ENCODE measurements around the gene TNFRSF14. TPM values are rescaled to one million over a fixed set of nuclear protein-coding genes. Genes with fewer than 3 reads are reported as not detected.

TNFRSF14 gene
- total RNA-seq, 2 donors from 2014 or later = 9.2 to 14.5 TPM

- Histone ChIP-seq H3K36me3 (peaks cover 81% of the 10 kb centered on the region), H3K9me3 (no peaks in the 10 kb centered on the region), H3K4me1 (peaks cover 0 to 5% of the 10 kb centered on the region in 2 donors), H3K27ac (no peak overlapping the region), H3K4me3 (no peak overlapping the region), H3K27me3 (no peaks in the 10 kb centered on the region)
- DNase-seq (ENCODE audit: low spot score) = no peak
- TF ChIP-seq CTCF (IDR thresholded peaks at IDR 0.05) = no peak
Observed at GRCh38 chr1:2510366-2511155, 45.6 kb upstream of the TNFRSF14 start.

- DNase-seq (ENCODE audit: low spot score) = no peak
- no peaks in the 10 kb centered on the region for H3K9me3 ChIP-seq
- H3K27ac ChIP-seq = no peak overlapping the region
- H3K36me3 ChIP-seq = peaks cover 99% of the 10 kb centered on the region
- no peak for TF ChIP-seq CTCF (IDR thresholded peaks at IDR 0.05)
- no peak overlapping the region for H3K4me3 ChIP-seq
- H3K27me3 ChIP-seq = no peaks in the 10 kb centered on the region
- no peaks in the 10 kb centered on the region for H3K4me1 ChIP-seq
Observed at GRCh38 chr1:2512862-2513421, 43.2 kb upstream of the TNFRSF14 start.

GRCh38 chr1:2513939-2514652 is 42.1 kb upstream of the TNFRSF14 start:
- Histone ChIP-seq H3K27ac (no peak overlapping the region), H3K9me3 (no peaks in the 10 kb centered on the region), H3K27me3 (no peaks in the 10 kb centered on the region), H3K4me3 (no peak overlapping the region), H3K36me3 (peaks cover 100% of the 10 kb centered on the region), H3K4me1 (no peaks in the 10 kb centered on the region)
- DNase-seq (ENCODE audit: low spot score) = no peak
- TF ChIP-seq CTCF (IDR thresholded peaks at IDR 0.05) = no peak

GRCh38 chr1:2514863-2515762 is 41.1 kb upstream of the TNFRSF14 start:
- H3K27me3 ChIP-seq = no peaks in the 10 kb centered on the region
- no peaks in the 10 kb centered on the region for H3K4me1 ChIP-seq
- no peak for TF ChIP-seq CTCF (IDR thresholded peaks at IDR 0.05)
- H3K9me3 ChIP-seq = no peaks in the 10 kb centered on the region
- H3K4me3 ChIP-seq = no peak overlapping the region
- no peak overlapping the region for H3K27ac ChIP-seq
- no peak for DNase-seq (ENCODE audit: low spot score)
- peaks cover 100% of the 10 kb centered on the region for H3K36me3 ChIP-seq

GRCh38 chr1:2515763-2516080 is 40.4 kb upstream of the TNFRSF14 start:
- Histone ChIP-seq H3K36me3 (peaks cover 100% of the 10 kb centered on the region), H3K4me3 (no peak overlapping the region), H3K27ac (no peak overlapping the region), H3K27me3 (no peaks in the 10 kb centered on the region), H3K9me3 (no peaks in the 10 kb centered on the region), H3K4me1 (no peaks in the 10 kb centered on the region)
- DNase-seq (ENCODE audit: low spot score) = no peak
- no peak for TF ChIP-seq CTCF (IDR thresholded peaks at IDR 0.05)
